Epidermal melanocyte (primary cell): ENCODE data around the gene AKR1E2.
"Not testable (repeated sequence)": the region's sequence is repeated elsewhere in the genome, so short reads cannot be mapped to it uniquely, and the experiment has no call there.

ENCODE experiments used
- DNase-seq: peaks from one replicate; pipeline ENCODE4 v3.0.0; 2011; ENCODE audit warnings: low spot score; ENCODE audit not compliant: insufficient read length

The AKR1E2 gene

DNA sequence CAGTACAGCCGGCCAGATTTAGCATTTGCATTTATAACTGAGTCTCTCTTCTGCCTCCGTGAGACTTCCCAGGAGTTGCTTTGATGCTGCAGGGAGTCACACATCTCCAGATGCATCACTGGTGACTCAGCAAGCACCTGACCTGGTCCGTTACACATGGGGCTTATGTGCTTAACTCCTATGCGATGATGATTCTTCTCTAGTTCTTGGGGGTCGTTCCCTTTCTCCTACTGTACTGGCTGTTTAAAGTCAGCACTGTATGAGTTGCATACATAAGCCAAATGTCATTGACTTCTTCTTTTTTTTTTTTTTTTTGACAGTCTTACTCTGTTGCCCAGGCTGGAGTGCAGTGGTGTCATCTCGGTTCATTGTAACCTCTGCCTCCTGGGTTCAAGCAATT lies 13.0 kb upstream of the AKR1E2 start:
- no peak for DNase-seq

GRCh38 chr10:4813496-4813895 lies 12.5 kb upstream of the AKR1E2 start:
- DNase-seq: no peak

DNA sequence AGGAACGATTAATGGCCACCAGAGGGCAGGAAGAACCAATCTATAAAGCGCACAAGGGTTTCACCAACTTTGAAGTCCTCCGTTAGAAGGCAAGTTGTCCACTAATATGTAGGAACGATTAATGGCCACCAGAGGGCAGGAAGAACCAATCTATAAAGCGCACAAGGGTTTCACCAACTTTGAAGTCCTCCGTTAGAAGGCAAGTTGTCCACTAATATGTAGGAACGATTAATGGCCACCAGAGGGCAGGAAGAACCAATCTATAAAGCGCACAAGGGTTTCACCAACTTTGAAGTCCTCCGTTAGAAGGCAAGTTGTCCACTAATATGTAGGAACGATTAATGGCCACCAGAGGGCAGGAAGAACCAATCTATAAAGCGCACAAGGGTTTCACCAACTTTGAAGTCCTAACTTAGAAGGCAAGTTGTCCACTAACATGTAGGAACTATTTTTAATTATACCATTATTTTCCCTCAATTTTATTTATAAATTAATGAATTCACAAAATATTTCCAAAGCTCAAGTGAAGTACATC lies 10.3 kb upstream of the AKR1E2 start:
- not testable (repeated sequence) for DNase-seq

GRCh38 chr10:4816966-4817365 lies 9.0 kb upstream of the AKR1E2 start:
- DNase-seq: no peak

DNA sequence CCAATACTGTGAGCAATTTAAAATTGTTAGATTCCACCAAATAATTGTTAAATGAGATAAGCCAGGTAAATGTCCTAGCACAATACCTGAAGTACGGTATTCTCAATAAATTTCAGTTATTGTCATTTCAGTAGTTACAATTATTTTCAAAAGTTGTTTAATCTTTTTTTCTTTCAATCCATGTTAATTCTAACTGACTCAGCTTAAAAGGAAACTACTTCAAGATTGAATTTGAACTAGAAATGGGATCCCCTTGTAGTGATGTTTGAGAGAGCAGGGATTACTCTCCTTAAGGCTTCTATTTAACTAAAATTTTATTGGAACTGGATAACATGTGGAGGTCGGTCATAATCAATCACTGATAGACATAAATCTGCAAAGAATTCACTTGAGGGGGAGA lies 6.9 kb upstream of the AKR1E2 start:
- no peak for DNase-seq

GRCh38 chr10:4819707-4820106 lies 6.3 kb upstream of the AKR1E2 start:
- DNase-seq: no peak

- no peak for DNase-seq
These were observed 5.1 kb upstream of the AKR1E2 start for GRCh38 chr10:4820804-4821401.

DNA sequence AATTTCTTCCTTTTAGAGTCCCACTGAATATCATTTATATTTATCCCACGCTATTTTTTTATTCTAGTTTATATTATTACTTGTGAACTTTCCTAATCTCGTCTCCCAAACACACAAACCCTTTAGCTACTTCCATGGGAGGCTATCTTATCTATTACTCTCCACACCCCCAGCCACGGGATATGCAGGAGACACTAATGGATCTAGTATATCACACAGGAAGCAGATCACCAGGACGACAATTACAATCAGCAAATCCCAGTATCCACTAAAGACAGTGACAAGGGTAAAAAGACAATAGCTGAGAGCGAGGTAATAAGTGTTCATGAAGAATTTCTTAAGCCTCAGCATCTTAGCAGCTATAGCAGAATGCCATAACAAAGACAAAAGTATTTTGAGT lies 3.8 kb upstream of the AKR1E2 start:
- no peak for DNase-seq

GRCh38 chr10:4824791-4825310 lies 1.2 kb upstream of the AKR1E2 start:
- DNase-seq: no peak

- no peak for DNase-seq
These were observed 545 bp upstream of the AKR1E2 start for GRCh38 chr10:4825456-4825867.

GRCh38 chr10:4826792-4827324 lies 851 bp downstream of the AKR1E2 start:
- no peak for DNase-seq

GRCh38 chr10:4828005-4828404 lies 2.0 kb downstream of the AKR1E2 start:
- DNase-seq: no peak

GRCh38 chr10:4830551-4830950 lies 4.5 kb downstream of the AKR1E2 start:
- DNase-seq: no peak

GRCh38 chr10:4831091-4831490 lies 5.1 kb downstream of the AKR1E2 start:
- DNase-seq: no peak

- no peak for DNase-seq
These were observed 7.3 kb downstream of the AKR1E2 start for GRCh38 chr10:4833286-4833685.

- DNase-seq: no peak
These were observed 8.9 kb downstream of the AKR1E2 start for GRCh38 chr10:4834898-4835405.

- DNase-seq: no peak
These were observed 9.5 kb downstream of the AKR1E2 start for GRCh38 chr10:4835494-4835918.

DNA sequence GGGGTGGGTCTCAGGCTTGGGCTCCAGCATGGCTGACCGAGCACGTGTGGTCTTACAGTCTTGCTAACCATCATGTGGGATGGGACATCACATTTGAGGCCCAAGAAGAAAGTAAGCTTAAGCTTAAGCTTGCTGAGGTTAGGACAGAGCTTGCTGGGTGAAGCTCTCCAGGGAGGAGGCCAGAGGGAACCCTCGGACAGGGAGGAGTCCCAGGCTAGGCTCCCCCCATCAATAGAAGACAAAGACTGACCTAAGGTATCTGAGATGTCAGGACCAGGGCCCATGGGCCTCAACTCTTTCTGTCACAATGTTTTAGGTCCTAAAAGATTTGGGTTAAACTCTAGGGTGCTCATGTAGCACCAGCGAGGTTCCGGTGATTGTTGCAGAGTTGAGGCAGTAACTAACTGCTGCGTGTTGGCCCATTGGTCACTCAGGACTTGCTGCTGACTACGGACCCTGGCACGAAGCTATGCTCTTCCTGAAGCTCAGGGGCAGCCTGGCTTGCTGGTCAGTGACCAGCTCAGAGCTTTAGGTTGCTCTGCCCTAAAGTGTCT lies 10.5 kb downstream of the AKR1E2 start:
- DNase-seq: no peak

- no peak for DNase-seq
These were observed 11.5 kb downstream of the AKR1E2 start for GRCh38 chr10:4837551-4837950.

GRCh38 chr10:4838743-4839142 lies 12.7 kb downstream of the AKR1E2 start:
- DNase-seq: no peak

DNA sequence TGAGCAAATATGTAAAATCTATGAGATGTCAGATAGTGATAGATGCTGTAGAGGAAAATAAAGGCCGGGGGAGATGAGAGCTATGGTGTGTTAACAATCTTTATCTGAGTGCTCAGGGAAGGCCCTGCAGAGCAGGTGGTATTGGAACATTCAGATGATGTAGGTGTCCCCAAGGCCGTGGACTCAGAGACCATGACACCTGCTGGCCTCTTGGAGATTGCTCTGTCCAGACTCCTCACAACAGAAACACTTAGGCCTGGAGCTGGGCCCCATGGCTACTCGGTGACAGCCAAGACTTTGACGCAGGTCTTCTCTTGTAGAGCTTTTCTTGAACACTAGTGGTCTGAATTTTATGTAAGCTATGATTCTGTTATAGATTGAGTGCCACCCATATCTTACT lies 13.3 kb downstream of the AKR1E2 start:
- DNase-seq: no peak

DNA sequence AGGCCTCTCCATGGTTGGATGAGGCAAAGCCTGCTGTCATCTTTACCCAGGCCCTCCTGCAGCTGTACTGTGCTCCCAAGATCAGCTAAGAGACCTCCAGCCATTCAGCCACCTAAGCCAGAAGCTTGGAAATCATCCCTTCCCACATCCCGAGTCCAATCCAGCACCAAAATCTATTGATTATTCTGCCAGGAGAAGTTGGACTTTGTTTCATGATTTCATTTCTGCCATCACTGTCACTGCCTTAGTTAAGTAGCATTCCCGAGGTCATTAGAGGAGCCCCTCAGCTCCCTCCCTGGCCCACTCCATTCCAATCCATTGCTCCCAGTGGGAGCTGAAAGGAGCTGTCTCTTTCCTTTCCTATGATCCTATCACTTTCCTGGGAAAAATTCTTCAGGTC lies 14.1 kb downstream of the AKR1E2 start:
- DNase-seq: no peak
